Erythroblast (primary cell): ENCODE measurements around the gene SIK3.

ENCODE experiments used
- GATA1 ChIP-seq: IDR thresholded peaks from 2 replicates; pipeline ENCODE4 v1.6.1; 2011; ENCODE audit warnings: low read depth, mild to moderate bottlenecking, control low read depth, low read length, moderate library complexity
- POLR2A ChIP-seq: IDR thresholded peaks from 2 replicates; pipeline ENCODE4 v1.6.1; 2011; ENCODE audit warnings: mild to moderate bottlenecking, low read length

DNA sequence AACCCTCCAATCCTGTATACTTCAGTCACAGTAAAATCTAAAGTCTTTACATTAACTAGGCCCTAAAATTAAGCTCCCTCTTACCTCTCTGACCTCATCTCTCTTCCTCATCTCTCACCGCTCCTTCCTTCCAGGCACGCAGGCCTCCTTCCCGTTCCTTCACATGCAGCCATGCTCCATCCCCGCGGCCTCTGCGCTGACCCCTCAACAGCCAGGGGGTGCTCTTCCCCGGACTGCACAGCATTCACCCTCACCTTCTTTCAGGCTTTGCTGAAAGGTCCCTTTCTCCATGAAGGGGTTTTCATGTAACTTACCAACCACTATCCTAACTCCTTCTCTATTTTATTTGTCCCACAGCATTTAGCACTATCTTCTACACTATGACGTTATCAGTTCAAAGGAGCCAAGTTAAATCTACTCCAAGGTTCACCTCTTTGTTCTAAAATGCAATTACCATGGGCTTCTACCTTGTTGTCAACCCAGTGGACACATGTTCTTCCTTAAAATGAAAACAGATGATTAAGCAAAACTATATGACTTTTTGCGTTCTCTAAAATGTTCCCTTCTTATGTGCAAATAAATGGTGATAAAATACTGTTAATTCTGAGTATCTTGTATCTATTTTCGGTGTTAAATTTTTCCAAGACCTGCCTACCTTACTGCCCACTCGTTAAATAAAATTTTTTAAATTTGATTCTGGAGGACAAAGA, 203.0 kb downstream of the SIK3 start:
- TF ChIP-seq POLR2A (no peak), GATA1 (no peak)
